ENCODE results near the gene LEFTY1.

The LEFTY1 gene

DNA sequence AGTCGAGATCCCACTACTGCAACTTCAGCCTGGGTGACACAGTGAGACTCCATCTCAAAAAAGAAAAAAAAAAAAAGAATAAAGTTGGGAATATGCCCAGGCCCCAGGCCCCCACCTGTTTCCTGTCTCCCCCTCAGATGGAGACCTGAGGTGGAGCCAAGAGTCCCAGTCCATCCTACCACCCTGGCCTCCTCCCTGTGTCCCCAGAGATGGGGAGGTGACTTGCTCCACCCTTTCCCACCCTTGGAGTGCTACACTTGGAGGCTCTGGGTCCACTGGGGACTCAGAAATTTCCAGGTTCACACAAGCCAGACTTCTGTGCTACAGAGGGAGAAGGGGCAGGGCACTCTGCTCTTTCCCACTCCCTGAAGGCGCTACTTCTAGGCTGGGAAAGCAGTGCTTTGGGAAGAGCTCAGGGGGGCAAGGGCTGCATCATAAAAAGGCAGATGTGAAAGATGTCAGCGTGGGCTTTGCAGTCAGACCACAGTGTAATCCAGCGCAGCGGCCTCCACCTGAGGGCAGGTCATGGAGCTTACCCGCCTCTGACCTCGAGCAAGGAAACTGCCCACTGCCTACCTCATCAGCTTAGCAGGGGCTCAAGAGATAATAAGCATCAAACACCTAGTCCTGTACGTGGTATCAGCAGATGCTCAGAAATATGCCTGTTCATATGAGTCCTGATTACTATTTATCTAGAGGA lies 20.2 kb downstream of the LEFTY1 start:
- Histone ChIP-seq H3K9me2 (replicated peaks; ENCODE audit: control insufficient read depth, low read length) (no peaks in the 10 kb centered on the region), H3K9me3 (ENCODE audit: control insufficient read depth, insufficient read depth, low read length) (no peaks in the 10 kb centered on the region), H3K36me3 (ENCODE audit: control insufficient read depth, low read length) (no peaks in the 10 kb centered on the region), H4K20me1 (ENCODE audit: control insufficient read depth, insufficient read depth, low read depth, low read length) (no peaks in the 10 kb centered on the region), H3K4me1 (ENCODE audit: control insufficient read depth, low read length) (no peaks in the 10 kb centered on the region), H3K79me2 (ENCODE audit: control insufficient read depth, low read length) (no peaks in the 10 kb centered on the region), H3K4me3 (ENCODE audit: low read length) (no peak overlapping the region), H3K27me3 (ENCODE audit: control insufficient read depth, low read length) (no peaks in the 10 kb centered on the region), H3F3A (ENCODE audit: control insufficient read depth, insufficient read depth) (no peaks in the 10 kb centered on the region), H3K4me2 (ENCODE audit: low read length) (no peak overlapping the region), H3K27ac (ENCODE audit: low read depth, low read length) (no peak overlapping the region)
- TF ChIP-seq, protein P1, sequence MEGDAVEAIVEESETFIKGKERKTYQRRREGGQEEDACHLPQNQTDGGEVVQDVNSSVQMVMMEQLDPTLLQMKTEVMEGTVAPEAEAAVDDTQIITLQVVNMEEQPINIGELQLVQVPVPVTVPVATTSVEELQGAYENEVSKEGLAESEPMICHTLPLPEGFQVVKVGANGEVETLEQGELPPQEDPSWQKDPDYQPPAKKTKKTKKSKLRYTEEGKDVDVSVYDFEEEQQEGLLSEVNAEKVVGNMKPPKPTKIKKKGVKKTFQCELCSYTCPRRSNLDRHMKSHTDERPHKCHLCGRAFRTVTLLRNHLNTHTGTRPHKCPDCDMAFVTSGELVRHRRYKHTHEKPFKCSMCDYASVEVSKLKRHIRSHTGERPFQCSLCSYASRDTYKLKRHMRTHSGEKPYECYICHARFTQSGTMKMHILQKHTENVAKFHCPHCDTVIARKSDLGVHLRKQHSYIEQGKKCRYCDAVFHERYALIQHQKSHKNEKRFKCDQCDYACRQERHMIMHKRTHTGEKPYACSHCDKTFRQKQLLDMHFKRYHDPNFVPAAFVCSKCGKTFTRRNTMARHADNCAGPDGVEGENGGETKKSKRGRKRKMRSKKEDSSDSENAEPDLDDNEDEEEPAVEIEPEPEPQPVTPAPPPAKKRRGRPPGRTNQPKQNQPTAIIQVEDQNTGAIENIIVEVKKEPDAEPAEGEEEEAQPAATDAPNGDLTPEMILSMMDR (IDR thresholded peaks at IDR 0.05; ENCODE audit: low read depth, low read length, poor library complexity, severe bottlenecking), result no peak
- TF ChIP-seq EZH2phosphoT487 (IDR thresholded peaks at IDR 0.05; ENCODE audit: borderline replicate concordance, low read length), result no peak

DNA sequence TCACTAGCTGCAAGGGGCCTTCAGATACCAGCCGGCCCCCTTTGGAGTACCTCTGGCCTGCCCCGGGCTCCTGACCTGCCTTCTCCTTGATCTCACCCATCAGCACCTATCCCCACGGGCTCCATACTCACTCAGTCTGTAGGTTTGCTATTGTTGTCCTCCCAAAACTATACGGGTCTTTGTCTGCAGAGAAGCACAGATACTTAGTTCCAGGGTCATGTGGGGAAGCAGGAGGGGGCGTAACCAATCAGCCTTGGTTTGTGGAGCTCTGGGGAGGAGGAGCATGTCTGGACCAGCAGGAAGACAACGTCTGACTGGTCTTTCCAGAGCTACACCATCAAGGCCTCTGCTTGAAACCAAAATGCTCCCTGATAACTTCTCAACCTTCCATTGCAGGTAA lies 22.0 kb downstream of the LEFTY1 start:
- Histone ChIP-seq H3K4me1 (ENCODE audit: control insufficient read depth, low read length) (no peaks in the 10 kb centered on the region), H3K79me2 (ENCODE audit: control insufficient read depth, low read length) (no peaks in the 10 kb centered on the region), H3K9me2 (replicated peaks; ENCODE audit: control insufficient read depth, low read length) (no peaks in the 10 kb centered on the region), H3K9me3 (ENCODE audit: control insufficient read depth, insufficient read depth, low read length) (no peaks in the 10 kb centered on the region), H3K4me3 (ENCODE audit: low read length) (no peak overlapping the region), H4K20me1 (ENCODE audit: control insufficient read depth, insufficient read depth, low read depth, low read length) (no peaks in the 10 kb centered on the region), H3F3A (ENCODE audit: control insufficient read depth, insufficient read depth) (no peaks in the 10 kb centered on the region), H3K27me3 (ENCODE audit: control insufficient read depth, low read length) (no peaks in the 10 kb centered on the region), H3K4me2 (ENCODE audit: low read length) (no peak overlapping the region), H3K27ac (ENCODE audit: low read depth, low read length) (no peak overlapping the region), H3K36me3 (ENCODE audit: control insufficient read depth, low read length) (no peaks in the 10 kb centered on the region)
- TF ChIP-seq, protein P1 (IDR thresholded peaks at IDR 0.05; ENCODE audit: low read depth, low read length, poor library complexity, severe bottlenecking), result no peak
- TF ChIP-seq EZH2phosphoT487 (IDR thresholded peaks at IDR 0.05; ENCODE audit: borderline replicate concordance, low read length), result no peak

DNA sequence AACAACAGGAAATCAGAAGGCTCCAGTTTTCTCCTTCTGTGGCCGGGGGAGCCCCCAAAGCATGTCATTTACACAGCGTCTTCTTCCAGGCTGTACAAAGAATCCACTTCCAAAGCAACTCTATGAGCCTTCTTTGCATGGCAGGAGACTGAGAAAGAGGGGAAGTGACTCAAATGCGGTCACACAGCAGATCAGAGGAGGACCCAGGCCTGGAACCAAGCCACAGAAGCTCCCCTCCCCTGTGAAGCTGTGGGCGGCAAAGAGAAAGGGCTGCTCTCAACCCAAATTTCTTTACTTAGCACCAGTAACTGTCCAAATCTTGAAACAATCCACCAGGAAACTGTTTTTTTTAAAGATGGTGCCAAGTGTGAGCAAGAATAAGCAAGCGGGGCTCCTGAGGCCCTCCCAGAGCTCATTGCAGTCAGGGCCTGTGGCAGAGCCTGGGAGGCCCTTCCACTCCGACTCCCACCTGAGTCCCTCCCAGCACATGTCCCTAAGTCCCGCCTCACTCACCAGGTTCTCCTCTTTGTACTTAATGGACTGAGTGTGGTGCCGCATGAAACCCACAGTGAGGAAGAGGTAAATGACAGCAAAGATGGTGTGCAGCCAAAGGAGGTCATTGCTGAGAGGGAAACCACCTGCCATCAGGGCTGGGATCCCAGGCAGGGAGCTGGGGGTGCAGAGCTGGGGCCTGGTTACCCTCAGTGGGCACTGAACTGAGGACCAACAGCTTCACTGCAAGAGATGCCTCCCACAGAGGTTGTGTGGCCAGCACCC lies 22.7 kb downstream of the LEFTY1 start:
- no peak for TF ChIP-seq EZH2phosphoT487 (IDR thresholded peaks at IDR 0.05; ENCODE audit: borderline replicate concordance, low read length)
- TF ChIP-seq, protein P1 (IDR thresholded peaks at IDR 0.05; ENCODE audit: low read depth, low read length, poor library complexity, severe bottlenecking), result no peak
- Histone ChIP-seq H3K4me1 (ENCODE audit: control insufficient read depth, low read length) (no peaks in the 10 kb centered on the region), H3K27me3 (ENCODE audit: control insufficient read depth, low read length) (no peaks in the 10 kb centered on the region), H3K4me2 (ENCODE audit: low read length) (no peak overlapping the region), H4K20me1 (ENCODE audit: control insufficient read depth, insufficient read depth, low read depth, low read length) (no peaks in the 10 kb centered on the region), H3K79me2 (ENCODE audit: control insufficient read depth, low read length) (no peaks in the 10 kb centered on the region), H3K36me3 (ENCODE audit: control insufficient read depth, low read length) (no peaks in the 10 kb centered on the region), H3K27ac (ENCODE audit: low read depth, low read length) (no peak overlapping the region), H3K4me3 (ENCODE audit: low read length) (no peak overlapping the region), H3K9me3 (ENCODE audit: control insufficient read depth, insufficient read depth, low read length) (no peaks in the 10 kb centered on the region), H3K9me2 (replicated peaks; ENCODE audit: control insufficient read depth, low read length) (no peaks in the 10 kb centered on the region), H3F3A (ENCODE audit: control insufficient read depth, insufficient read depth) (no peaks in the 10 kb centered on the region)

Measured in DOHH2 (cell line).